Muscle of arm (tissue), 12 donors: ENCODE data around the gene PHIP. TPM values are rescaled to one million over a fixed set of nuclear protein-coding genes. Genes with fewer than 3 reads are reported as not detected.
"Not testable (repeated sequence)": the region's sequence is repeated elsewhere in the genome, so short reads cannot be mapped to it uniquely, and the experiment has no call there.

ENCODE experiments used
- DNase-seq: peaks from one replicate; pipeline ENCODE4 v3.0.0-alpha.2; 2013
- polyA plus RNA-seq, 12 donors: library from polyadenylated mRNA; unstranded; fragments of 120-200 nt; gene quantifications; one replicate each; pipeline ENCODE4 v1.2.1, GENCODE V29; 2013; ENCODE audit not compliant: insufficient read length in 12 of 12

Gene PHIP
- polyA plus RNA-seq, 12 donors = 22.2 to 89.8 (median 30.6) TPM

DNA sequence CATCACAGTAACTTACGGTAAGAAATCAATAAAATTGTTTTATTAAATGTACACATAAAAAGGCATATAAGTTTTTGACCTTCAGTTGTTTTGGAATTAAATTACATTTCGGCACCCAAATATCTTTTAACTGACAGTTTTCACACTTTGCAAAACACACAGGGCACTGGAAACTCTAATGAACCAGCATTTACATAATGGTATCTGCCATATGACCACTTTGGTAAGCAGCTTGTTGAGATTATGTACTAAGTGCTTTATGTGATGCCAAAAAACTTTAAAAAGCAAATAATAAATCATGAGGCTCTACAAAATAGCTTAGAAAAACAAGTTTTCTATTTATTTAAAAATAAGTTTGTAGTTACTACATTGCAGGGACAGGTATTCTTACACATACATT is 142.5 kb downstream of the PHIP start:
- no peak for DNase-seq

DNA sequence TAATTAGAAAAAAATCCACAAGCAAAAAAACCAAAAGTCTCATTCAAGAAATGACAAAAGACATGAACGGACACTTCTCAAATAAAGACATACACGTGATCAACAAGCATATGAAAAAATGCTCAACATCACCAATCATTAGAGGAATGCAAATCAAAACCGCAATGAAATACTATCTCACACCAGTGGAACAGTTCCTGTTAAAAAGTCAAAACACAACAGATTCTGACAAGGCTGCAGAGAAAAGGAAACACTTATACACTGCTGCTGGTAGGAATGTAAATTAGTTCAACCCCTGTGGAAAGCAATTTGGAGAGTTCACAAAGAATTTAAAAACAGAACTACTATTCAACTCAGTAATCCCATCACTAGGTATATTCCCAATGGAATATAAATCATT is 152.7 kb downstream of the PHIP start:
- DNase-seq = no peak

DNA sequence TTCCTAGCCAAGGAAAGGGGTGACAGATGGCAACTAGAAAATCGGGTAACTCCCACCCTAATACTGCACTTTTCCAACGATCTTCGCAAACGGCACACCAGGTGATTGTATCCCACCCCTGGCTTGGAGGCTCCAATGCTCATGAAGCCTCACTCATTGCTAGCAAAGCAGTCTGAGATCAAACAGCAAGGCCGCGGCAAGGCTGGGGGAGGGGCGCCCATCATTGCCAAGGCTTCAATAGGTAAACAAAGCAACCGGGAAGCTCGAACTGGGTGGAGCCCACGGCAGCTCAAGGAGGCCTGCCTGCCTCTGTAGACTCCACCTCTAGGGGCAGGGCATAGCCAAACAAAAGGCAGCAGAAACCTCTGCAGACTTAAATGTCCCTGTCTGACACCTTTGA is 156.9 kb downstream of the PHIP start:
- not testable (repeated sequence) for DNase-seq

DNA sequence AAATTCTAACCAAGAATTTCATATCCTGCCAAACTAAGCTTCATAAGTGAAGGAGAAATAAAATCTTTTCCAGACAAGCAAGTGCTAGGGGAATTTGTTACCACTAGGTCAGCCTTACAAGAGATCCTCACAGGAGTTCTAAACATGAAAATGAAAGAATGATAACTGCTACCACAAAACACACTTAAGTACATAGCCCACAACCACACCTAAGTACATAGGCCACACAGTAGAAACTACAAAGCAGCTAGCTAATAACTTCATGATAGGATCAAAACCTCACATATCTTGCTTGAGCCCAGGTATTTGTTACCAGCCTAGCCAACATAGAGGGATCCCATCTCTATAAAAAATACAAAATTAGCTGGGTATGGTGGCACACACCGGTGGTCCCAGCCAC is 160.3 kb downstream of the PHIP start:
- no peak for DNase-seq

DNA sequence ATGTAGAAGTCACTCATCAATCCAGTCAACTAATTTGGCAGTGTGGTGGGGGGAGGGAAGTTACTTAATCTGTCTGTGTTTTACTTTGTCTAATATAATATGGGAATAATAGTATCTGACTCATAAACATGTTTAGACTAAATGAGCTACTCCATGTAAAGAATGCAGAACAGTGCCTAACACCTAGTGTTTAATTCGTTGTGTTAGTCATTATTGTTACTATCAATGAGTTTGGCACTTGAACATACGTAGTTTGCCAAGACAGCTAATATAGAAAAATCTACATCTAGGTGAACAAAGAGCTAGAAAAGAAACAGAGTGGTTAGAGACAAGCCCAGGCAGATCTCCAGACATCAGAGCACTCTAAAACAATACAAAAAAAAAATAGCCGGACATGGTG is 161.6 kb downstream of the PHIP start:
- no peak for DNase-seq

DNA sequence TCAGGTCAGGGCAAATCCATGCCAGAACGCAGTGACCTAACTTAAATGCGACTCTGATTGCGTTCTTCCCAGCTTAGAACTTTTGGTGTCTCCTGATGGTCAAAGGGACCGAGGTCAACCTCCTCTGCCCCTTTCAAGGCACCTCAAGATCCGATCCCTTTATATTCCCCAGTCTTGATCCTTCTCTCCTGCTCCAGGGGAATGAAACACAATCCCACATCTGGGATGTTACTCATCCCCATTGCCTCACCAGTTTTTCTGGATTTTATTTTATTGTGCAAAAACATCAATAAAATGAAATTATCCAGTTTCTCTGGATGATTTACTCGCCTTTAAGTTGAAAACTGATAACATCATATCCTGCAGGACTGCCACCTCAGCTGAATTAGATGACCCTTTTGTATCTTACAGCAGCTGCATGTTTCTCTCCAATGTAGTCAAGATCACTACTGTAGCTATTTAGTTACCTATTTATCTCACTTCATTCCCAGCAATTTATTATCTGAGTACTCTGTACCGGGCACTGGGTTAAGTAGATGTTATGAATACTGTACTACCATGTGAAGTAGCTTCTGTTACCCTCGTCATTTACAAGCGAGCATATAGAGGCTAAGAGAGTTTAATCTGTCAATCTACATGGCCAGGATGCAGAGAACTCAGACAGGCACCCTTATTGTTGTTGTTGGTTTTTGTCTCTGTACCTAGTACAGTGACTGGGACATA is 166.7 kb downstream of the PHIP start:
- DNase-seq = no peak

DNA sequence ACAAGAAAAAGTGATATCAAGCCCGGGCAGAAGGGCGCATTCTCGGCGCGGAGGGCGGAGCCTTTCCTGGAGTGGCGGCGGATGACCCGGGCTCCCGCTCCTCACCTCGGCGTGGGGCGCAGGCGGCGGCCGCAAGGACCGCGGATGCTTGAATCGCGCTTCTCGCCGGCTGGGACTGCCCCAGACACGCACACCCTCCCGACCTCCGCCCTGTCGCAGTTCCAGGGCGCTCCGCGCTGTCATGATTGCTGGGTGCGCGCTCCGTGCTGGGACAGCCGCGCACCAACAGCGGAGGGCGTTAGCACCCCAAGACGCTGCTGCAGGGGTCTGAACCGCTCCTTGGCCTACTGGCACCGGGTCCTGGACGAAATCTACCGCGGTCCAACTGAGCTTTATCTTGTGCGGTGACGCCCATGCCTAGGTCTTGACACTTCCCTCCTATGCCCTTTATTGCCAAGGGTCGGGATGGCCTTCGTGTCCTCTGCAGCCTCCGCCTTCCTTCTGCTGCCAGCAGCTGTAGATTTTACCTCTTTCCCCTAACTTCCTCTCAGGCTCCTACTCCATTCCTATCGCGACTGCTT is 167.4 kb downstream of the PHIP start:
- DNase-seq = peak; percentile 12

DNA sequence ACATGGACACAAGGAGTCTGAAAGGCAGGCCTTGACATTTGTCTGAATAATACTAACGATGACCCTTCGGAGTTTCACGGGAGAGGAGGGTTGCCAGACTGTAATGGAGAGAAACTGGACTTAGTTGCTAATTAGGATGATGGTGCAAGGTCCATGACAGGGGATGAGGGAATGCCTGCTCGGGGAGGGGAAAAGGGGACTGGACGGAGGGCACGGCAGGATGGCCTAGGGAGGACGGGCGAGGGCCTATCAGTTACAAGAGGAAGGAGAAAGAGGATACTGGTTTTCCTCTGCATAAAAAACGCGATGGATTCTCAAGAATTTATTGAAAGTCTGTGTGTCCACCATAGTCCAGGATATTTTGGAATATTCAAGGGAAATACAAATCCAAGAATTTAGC is 168.0 kb downstream of the PHIP start:
- DNase-seq = no peak

DNA sequence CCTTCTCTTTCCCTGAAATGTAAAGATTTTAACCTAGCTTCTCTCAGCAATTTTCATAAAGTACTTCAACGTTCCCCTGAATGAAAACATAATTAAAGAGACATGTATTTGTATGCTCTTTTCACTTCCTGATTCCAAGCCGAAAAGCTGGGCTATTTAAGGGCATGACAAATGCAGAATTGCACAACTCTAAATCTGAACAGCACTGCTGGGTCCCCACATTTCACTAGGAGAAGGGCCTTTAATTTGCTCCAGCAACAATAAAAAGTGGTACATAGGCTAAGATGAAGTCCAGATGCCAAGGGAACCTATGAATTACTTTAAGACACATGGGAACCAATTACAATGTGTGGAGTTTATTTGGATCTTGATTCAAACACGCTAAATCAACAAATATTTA is 168.7 kb downstream of the PHIP start:
- DNase-seq = peak; percentile 3

DNA sequence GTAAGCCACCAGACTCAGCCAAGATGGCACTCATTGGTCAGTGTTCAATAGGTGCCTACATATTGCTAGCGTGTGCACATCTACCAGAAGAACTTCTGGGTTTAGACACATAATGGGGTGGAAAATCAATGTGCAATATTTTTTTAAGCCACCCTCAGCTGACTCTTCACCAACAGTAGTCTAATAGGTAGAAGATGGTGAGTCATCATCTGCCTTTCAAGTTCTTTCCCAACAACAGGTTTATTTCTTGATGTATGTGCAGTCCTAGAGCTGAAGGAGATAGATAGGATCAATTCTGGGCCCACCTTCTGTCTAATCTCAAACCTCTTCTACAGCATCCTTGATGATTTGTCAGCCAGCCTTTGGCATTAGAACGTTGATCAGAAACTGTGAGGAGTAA is 169.4 kb downstream of the PHIP start:
- DNase-seq = no peak

DNA sequence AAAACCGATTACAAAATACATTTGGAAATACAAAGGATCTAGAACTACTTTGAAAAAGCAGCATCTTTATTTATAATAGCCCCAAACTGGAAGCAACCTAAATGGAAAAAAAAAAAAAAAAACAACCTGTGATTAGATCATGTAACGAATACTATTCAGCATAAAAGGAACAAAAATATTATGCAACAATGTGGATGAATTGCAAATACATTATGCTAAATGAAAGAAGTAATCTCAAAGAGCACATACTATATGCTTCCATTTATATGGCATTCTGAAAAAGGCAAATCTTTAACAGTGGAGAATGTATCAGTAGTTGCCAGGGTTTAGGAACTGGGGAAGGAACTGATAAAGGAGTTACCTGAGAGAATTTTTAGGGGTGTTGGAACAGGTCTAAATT is 181.8 kb downstream of the PHIP start:
- no peak for DNase-seq

DNA sequence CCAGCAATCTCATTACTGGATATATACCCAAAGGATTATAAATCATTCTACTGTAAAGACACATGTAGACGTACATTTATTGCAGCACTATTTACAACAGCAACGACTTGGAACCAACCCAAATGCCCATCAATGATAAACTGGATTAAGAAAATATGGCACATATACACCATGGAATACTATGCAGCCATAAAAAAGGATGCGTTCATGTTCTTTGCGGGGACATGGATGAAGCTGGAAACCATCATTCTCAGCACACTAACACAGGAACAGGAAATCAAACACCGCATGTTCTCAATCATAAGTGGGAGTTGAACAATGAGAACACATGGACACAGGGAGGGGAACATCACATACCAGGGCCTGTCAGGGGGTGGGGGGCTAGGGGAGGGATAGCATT is 188.2 kb downstream of the PHIP start:
- not testable (repeated sequence) for DNase-seq

Other genes with a start within 250 kb of the PHIP start
- gene IRAK1BP1, start 210.7 kb downstream of the PHIP start, polyA plus RNA-seq = 1 to 10 TPM in 11 of 12 donors, not detected in 1; 2.3 to 9.9 (median 4.1) TPM
- 100 to 1,000 TPM in 10 of 12 donors, 10 to 100 TPM in 1, not detected in 1; 95.6 to 205 (median 146) TPM for gene HMGN3, start 156.4 kb upstream of the PHIP start, polyA plus RNA-seq